ENCODE data around the gene AXIN2.
A peak's percentile ranks its signal among the peaks of the same experiment; 100 is the strongest.

The AXIN2 gene

DNA sequence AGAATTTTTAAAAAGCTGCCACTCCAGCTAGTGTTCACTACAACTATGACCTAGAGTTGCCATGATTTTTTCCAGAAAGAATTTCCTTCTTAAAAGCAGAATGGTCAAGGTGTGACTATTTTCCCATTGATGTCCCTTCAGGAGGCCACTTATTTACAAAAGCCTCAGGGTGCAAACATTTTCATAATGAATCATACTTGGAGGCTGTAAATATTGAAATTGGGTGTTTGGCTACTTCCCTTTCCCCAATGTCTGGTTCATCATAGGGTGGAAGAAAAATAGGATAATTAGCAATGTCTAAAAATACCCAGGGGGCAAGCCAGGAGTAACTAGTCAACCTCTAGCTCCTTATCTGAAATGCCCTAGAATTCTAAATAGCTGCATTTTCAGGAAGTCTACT, 18.8 kb downstream of the AXIN2 start:
- DNase-seq (ENCODE audit: low read depth, low spot score): no peak
- H3K4me3 ChIP-seq (ENCODE audit: low read length): no peak overlapping the region

DNA sequence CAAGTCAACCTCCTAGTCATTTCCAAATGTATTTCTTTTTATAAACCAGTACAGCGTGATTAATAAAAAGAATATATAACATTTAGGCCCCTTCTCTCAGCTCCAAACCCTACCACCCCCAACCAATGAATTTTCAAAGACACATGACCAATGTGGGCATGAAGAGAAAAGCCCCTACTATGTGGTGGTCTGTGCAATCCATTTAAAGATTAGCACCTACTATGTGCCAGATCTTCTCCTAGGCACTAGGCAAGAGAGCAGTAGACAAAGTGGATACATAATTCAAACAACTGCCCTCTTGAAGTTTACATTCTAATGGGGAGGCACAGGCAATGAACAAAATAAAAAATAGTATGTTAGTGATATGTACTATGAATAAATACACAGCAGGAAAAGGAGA, 19.4 kb downstream of the AXIN2 start:
- no peak overlapping the region for H3K4me3 ChIP-seq (ENCODE audit: low read length)
- no peak for DNase-seq (ENCODE audit: low read depth, low spot score)

DNA sequence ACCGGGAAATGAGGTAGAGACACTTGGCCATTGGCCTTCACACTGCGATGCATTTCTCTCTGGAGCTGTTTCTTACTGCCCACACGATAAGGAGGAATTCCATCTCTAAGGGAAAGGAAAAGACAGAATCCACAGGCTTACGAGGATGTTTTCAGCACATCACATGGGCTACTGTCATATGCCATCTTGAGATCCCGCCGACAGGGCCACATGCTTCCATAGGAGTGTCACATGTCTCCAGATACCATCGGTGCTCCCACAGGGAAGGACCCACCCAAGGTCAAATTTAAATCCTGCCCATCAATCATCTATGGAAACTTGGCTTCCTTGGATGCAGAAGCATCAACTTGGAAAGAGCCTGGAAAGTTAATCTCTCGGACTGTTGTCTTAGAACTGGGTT, 20.0 kb downstream of the AXIN2 start:
- H3K4me3 ChIP-seq (ENCODE audit: low read length): no peak overlapping the region
- no peak for DNase-seq (ENCODE audit: low read depth, low spot score)

DNA sequence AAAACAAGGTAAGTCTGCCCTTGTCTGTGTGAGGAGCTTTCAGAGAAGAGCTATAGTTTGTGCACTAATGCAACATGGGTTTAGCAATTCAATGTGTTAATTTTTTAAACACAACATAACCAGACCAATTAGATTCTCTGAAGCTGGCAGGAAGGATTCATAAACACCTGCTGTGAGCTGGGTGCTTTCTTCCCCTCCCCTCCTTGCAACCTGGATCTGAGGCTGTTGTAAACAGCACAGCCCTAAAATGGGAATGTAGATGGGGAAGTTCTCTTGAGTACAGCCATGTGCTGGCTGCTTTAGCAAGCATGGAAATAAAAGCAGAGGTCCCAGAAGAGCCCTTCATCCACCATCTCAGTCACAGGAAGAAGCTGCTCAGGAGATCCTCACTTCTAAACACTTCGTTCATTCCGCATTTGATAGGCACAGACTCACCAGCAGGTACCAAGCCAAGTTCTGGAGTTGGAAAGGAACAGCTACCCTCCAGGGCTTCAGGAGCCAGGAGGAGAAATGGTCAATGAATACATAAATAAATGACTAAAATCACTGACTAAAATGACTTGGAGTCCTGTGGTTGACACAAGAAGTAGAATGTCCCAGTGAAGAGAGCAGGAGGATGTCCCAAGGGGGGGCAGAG, 21.7 kb downstream of the AXIN2 start:
- no peak for DNase-seq (ENCODE audit: low read depth, low spot score)
- no peak overlapping the region for H3K4me3 ChIP-seq (ENCODE audit: low read length)

DNA sequence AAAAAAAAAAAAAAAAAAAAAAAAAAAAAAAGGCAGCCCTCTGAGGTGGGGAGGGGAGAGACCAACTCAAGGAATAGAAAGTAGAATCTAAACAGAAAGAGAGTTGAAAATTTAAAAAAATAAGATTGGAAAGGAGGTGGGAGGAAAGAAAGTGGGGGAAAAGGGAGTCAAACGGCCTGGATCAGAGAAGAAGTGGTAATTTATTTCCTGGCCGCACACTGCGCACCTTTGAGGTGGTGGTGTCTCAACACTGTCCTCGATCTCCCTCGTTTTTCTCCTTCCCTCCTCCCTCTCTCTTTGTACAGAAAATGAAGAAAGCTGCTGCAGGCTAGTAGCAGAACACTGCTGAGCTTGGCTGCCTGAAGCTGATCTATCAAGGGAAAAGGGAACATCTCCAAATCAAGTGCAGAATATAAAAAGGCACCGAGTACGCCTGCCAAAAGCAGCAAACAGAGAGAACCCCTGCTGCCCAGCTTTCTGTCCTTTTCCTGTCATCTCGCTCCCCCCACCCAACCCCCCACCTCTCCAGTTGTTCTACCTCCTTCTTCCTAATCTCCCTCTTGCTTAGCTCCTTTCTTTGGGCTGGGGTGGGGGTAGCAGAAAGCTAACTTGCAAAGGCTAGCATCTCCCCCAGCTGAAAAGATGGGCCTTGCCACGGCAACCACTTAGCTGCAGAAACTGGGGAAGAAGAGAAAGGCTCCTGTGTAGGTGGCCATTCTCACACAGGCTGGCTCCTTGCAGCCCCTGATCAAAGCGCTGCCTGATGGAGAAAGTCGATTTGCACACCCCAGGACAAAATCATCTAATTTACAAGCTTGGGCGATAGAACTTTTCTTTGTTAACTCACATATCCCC, 22.5 kb downstream of the AXIN2 start:
- no peak for DNase-seq (ENCODE audit: low read depth, low spot score)
- H3K4me3 ChIP-seq (ENCODE audit: low read length): no peak overlapping the region

DNA sequence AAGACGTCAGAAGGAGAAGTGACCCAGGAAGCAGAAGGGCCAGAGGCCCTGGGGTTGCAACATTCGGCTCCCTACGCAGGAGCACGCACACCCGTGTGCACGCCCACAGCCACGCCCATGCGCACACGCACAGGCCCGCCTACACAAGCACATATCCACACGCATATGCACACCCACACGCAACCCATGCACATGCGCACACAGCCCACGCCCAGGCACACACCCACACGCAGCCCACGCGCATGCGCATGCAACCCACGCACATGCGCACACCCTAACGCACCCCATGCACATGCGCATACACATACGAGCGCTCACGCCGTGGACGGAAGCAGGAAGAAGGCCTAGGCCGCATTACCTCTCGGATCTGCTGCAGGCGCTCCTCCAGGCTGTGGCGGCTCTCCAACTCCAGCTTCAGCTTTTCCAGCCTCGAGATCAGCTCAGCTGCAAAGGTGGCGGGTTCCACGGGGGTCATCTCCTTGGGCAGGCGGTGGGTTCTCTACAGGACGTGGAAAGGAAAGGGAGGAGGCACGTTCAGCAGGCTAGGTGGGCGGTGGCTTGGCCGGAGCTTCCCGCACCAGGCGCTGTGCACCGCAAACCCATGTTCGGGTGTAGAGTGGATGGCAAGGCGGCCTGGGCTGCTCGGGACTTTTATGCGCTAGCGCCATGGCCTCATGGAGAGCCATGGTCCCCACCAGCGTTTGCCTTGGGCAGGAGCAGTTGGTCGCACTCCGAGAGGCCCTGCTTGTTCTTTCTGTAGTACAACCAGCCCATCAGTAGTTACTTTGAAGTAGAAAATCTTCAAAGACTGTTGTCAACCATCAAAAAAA, 23.4 kb downstream of the AXIN2 start:
- H3K4me3 ChIP-seq (ENCODE audit: low read length): no peak overlapping the region
- DNase-seq (ENCODE audit: low read depth, low spot score): no peak

DNA sequence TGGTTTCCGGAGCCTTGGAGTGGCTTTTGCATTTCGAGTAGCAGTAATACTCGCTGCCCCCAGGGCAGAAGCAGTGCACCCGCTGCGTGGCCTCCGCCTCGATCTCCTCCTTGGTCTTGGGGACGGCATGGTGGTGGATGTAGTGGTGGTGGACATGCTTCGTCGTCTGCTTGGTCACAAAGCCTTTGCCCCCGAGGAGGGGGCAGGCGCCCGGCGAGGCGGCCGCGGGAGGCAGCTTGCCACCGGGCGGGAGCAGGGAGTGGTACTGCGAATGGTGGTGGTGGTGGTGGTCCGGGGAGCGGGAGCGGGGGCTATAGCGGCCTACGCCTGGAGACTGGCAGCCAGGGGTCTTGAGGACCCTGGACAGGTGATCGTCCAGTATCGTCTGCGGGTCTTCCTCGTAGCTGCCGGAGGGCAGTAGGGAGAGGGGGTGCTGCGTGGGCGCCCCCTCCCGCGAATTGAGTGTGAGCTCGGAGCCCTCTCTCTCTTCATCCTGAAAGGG, 24.1 kb downstream of the AXIN2 start:
- DNase-seq (ENCODE audit: low read depth, low spot score): no peak
- H3K4me3 ChIP-seq (ENCODE audit: low read length): no peak overlapping the region

DNA sequence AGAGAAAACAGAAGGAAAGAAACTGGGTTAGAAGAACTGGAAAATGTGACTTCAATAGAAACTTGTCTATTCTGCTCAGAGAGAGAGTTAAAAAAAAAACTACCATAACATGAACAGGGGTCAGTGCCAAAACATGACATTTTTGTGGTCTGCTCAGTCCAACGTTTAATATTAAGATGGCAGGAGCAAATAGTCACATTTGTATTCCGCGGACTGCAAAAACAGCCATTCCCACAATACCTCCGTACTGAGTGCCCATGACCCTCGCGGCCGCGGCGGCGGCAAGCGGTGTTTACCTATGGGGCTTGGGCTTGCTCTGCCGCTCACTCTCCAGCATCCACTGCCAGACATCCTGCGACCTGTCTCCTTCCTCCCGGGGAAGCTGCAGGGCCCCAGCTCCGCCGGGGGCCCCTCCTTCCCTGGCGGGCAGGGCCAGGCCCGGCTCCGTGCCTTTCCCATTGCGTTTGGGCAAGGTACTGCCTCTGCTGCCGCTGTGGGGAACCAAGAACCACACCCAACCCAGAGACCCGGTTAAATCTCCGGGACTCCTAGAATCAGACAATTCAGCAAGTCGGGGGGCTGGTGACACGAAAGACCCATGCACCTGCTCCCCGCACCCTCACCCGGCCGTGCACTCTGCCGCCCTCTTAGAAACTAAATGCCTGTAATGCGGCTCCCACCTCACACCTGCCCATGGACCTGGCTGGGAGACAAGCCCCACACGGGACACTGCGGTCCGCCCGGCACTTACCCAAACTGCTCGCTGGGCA, 24.7 kb downstream of the AXIN2 start:
- DNase-seq (ENCODE audit: low read depth, low spot score): no peak
- no peak overlapping the region for H3K4me3 ChIP-seq (ENCODE audit: low read length)

DNA sequence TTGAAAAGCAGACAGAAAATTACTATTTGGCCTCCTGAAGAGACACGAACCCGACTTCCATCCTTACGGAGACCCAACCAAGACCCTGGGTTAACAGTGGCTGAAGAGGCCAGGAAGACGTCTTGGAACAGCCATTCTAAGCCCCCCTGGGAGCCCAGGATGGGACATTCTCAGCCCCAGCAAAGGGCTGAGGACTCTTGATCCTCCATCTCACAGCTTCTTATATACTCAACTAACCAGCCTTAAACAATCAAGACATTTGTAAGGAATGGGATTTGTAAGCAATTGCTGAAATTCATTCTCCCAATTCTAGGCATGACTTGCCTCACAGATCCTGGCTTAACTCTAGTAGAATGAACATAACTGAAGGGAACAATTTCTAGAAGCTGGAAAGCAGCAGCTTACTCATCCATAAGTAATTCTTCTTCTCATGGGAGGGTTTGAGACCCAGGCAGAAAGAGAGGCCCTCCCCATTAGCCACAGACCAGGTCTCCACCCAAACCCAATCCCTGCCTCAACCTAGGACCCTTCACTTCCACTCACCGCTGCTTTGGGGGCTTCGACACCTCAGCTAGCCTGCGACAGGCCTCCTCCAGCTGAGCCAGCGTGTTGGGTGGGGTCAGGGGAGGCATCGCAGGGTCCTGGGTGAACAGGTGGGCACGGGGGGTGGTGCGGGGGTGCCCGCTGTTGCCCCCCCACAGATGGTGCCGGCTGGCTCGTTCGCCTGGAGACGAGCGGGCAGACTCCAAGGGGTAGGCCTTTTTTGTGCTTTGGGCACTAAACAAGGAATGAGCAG, 25.5 kb downstream of the AXIN2 start:
- H3K4me3 ChIP-seq (ENCODE audit: low read length): no peak overlapping the region
- no peak for DNase-seq (ENCODE audit: low read depth, low spot score)

DNA sequence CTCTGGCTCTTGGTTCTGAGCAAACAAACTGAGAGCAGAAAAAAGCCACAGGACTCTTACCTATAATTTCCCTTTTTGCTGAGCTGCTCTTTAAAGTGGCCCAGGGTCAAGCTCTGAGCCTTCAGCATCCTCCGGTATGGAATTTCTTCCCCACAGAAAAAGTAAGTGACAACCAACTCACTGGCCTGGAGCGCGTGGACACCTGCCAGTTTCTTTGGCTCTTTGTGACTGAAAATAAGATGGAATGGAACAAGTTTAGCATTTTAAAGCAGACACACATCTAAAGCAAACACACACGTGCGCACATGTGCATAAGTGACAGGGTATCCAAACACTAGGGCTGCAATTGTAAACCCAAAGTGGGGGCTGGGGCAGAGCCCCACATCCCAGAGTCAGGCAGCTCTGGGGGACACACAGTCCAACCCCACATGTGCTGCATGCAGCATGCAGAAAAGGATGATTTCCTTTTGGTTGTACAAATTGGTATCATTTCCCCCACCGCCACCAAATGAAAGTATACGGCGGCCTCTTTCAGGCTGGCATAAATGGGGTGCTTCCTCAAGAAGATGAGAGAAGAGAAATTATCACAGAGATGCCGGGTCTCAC, 27.5 kb downstream of the AXIN2 start:
- H3K4me3 ChIP-seq (ENCODE audit: low read length): no peak overlapping the region
- no peak for DNase-seq (ENCODE audit: low read depth, low spot score)

DNA sequence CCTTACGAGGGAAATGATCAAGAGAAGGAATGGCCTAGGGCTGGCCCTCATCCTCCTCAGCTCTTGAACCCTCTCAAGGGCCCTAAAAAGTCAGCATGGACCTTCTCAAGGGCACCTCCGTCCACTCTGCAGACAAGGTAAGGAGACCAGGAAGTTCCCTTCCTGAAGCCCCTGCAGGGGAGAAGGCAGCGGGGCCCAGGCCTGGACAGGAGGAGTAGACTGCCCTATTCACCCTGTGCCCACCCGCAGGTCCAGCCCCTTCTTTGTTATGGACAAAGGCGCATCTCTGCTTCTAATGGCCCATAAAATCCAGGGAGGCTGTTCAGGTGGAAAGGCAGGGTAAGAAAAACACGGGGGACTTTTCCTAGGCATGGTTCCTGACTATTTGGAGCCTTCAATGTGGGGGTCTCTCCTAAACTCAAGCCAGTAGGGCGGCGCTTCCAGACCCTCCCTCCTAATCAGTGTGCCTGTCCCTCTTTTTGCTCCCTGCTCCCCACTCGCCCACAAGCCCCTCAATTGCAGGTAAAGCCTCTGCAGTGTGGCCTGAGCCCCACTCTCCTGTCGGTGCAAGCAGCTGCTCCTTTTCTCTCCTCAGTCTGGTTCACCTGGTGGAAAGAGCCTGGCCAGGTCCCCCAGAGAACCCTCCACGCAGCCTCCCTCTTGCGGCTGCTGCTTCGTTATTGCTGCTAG, 28.2 kb downstream of the AXIN2 start:
- H3K4me3 ChIP-seq (ENCODE audit: low read length): no peak overlapping the region
- DNase-seq (ENCODE audit: low read depth, low spot score): no peak

DNA sequence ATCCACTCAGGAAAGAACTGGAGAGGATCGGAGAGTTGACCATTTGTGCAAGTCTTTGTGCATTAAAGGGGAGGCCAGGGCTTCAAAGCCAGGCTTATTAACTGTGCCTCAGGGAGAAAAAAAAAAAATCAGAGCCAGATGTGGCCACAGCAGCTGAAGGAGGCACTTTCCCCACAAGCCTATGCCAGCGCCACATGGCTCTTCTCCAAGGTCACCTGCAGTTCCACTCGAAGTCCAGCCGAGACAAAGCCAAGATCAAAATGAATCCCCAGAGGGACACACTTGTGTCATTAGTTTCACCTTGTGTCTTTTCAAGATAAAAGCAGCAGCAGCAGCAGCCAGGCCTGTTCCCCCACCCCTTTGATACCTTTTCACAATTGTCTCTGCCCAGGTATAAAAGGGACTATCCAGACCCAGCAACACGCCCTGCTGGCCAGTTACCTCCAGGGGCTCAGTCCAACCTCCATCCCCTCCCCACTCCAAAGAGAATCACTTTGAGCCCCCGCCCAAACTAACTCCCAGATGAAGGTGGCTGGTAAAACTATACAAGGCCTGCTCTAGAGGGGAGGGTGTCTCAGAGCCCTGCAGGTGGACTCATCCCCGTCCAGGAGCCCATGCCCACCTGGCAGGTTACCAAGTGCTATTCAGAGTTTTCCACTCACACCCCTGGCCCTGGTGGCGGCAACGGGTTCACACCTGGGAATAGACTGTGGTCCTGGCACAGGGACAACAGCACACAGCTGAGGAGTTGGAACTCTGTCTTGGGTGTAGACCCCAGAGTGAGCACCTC, 29.2 kb downstream of the AXIN2 start:
- no peak overlapping the region; the same call in 1 of the 2 replicates for H3K4me3 ChIP-seq (ENCODE audit: low read length)
- no peak for DNase-seq (ENCODE audit: low read depth, low spot score)

DNA sequence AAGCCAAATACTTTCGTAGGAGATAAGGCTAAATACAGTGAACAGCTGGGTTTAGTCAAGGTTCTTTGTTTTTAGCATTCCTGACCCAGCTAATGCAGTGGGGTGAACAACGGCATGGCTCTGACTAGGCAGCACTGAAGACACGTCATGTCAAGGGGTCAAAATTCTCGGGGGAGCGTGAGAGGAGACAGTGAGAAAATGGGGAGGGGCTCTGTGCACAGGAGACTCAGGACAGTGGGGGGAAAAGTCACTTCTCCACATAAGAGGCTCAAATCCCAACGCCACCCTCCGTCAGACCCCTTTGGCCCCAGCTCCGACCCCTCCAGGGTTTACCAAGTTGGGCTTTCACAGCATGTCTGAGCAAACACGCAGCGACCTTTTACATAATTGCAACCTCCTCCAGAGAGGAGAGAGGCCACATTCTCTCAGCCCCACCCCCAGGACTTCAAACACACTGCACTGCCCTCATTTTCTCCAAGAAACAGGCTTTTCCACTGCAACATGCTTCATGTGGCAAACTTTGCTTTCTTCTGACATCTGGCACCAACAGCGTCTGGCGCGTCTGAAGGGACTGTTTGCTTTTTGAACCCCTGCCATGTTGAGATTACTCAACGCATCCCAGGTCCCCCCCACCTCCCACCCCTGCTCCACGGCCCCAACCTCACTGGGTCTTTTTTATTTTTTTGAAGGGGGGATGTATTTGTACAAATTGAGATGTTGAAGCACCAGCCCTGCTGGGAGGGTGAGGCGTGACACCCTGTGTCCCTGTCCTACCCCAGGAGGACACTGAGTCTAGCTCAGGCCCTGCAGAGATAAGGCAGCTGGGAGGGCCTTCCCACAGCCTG, 30.0 kb downstream of the AXIN2 start:
- peak; percentile 82 for DNase-seq (ENCODE audit: low read depth, low spot score)

DNA sequence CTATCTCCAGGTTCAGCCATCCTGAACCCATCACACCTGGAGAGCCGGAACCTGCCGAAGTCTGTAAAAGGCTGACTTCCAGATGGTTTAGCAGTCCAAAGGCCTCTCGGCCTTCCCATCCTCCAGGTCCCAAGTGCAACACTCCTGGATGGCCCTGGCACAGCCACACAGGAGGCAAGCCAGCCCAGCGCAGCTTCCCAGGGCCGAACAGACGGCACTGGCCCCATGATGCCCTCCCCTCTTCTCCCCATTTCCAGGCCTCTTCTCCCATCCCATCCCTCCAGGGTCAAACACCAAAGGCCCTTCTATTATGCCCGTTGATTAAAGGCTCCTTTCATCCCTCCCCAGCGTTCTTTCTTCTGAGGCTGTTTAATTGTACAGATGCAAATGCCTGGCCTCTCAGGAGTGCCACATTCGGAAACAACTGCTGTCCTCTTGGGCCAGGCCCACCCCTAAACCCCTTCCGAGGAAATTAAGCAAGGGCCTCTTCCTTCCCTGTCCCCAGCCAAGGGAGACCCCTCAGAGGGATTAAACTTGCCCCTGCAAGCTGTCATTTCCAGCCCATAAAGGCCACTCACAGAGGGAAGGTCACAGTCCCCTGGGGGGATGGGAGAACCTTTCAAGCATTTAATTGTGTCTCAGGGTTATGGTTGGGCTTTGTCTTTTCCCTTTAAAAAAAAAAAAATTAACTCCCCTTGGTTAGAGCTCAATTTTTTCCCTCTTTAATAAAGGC, 30.8 kb downstream of the AXIN2 start:
- no peak overlapping the region for H3K4me3 ChIP-seq (ENCODE audit: low read length)

More for the DNA sequence above, 30.0 kb downstream of the AXIN2 start:
- H3K4me3 ChIP-seq (ENCODE audit: low read length): no peak overlapping the region; the same call in 1 of the 2 replicates

More for the DNA sequence above, 30.8 kb downstream of the AXIN2 start:
- DNase-seq (ENCODE audit: low read depth, low spot score): no peak
